IMR-90 (cell line): ENCODE measurements around the gene IRAK1. TPM values are rescaled to one million over a fixed set of nuclear protein-coding genes. Genes with fewer than 3 reads are reported as not detected.

Source experiments
- ATAC-seq: fragments of 200-7000 bp; cut with Tn5 transposase; 2 replicates; pipeline ENCODE4 v1.9.1; 2020; ENCODE audit warnings: low read depth, mild to moderate bottlenecking, moderate library complexity
- BruUV-seq: library from RNA; stranded (reverse); fragments of 400-500 nt; replicated peaks from 2 replicates; lab custom pipeline; 2021; lab: Mats Ljungman, UMichigan
- CTCF ChIA-PET: fragments of 300-600 bp; formaldehyde crosslinking; extraction: SDS; loops from one replicate; lab custom pipeline; 2021; ENCODE audit warnings: antibody characterized with exemption; lab: Yijun Ruan, JAX
- POLR2A ChIA-PET: fragments of 300-600 bp; sonication (Branson Sonifier 250); formaldehyde crosslinking; loops from one replicate; lab custom pipeline; 2022; ENCODE audit warnings: antibody characterized with exemption; ENCODE audit not compliant: unreplicated experiment; lab: Charles Lee
- DNase-seq: peaks from one replicate; pipeline ENCODE4 v3.0.0; 2013
- H2AFZ ChIP-seq: replicated peaks from 2 replicates; pipeline ENCODE3; 2013; ENCODE audit warnings: low read length, mild to moderate bottlenecking; ENCODE audit not compliant: poor library complexity
- H2AK5ac ChIP-seq: 2 replicates; pipeline ENCODE4 v1.6.1; 2013; ENCODE audit warnings: low read depth, low read length, inconsistent platforms
- H2AK9ac ChIP-seq: replicated peaks from 2 replicates; pipeline ENCODE3; 2013; ENCODE audit warnings: mild to moderate bottlenecking, low read depth, low read length, moderate library complexity; ENCODE audit not compliant: poor library complexity
- H2BK120ac ChIP-seq: 2 replicates; pipeline ENCODE4 v1.6.1; 2013; ENCODE audit warnings: low read depth, low read length, inconsistent platforms
- H2BK15ac ChIP-seq: 3 replicates; pipeline ENCODE4 v1.6.1; 2013; ENCODE audit warnings: low read depth, low read length, inconsistent platforms
- H2BK20ac ChIP-seq: 2 replicates; pipeline ENCODE4 v1.6.1; 2013; ENCODE audit warnings: low read depth, mild to moderate bottlenecking, inconsistent platforms, low read length, moderate library complexity
- H2BK5ac ChIP-seq: 2 replicates; pipeline ENCODE4 v1.6.1; 2013; ENCODE audit warnings: mild to moderate bottlenecking, low read depth, low read length, inconsistent platforms; ENCODE audit not compliant: poor library complexity, severe bottlenecking
- H3K14ac ChIP-seq: replicated peaks from 2 replicates; pipeline ENCODE4 v1.6.1; 2013; ENCODE audit warnings: low read depth, low read length, inconsistent platforms
- H3K18ac ChIP-seq: 2 replicates; pipeline ENCODE4 v1.6.1; 2013; ENCODE audit warnings: low read depth, low read length, control low read depth
- H3K23ac ChIP-seq: 2 replicates; pipeline ENCODE4 v1.6.1; 2013; ENCODE audit warnings: low read depth, low read length, inconsistent platforms
- H3K27ac ChIP-seq: 2 replicates; pipeline ENCODE4 v1.5.1; 2013; ENCODE audit warnings: mild to moderate bottlenecking, control low read depth, low read length; ENCODE audit not compliant: insufficient read depth
- H3K27me3 ChIP-seq: 2 replicates; pipeline ENCODE4 v1.6.1; 2013; ENCODE audit warnings: low read length; ENCODE audit not compliant: control insufficient read depth, insufficient read depth
- H3K36me3 ChIP-seq: 2 replicates; pipeline ENCODE4 v1.6.1; 2013; ENCODE audit warnings: low read length, mixed read lengths; ENCODE audit not compliant: control insufficient read depth, insufficient read depth
- H3K4ac ChIP-seq: 2 replicates; pipeline ENCODE4 v1.6.1; 2013; ENCODE audit warnings: low read depth, low read length, inconsistent platforms
- H3K4me1 ChIP-seq: 2 replicates; pipeline ENCODE4 v1.6.1; 2013; ENCODE audit warnings: low read length, mixed read lengths; ENCODE audit not compliant: control insufficient read depth, insufficient read depth
- H3K4me2 ChIP-seq: 2 replicates; pipeline ENCODE4 v1.6.1; 2013; ENCODE audit warnings: low read depth, mild to moderate bottlenecking, control low read depth, low read length, moderate library complexity
- H3K4me3 ChIP-seq: 2 replicates; pipeline ENCODE4 v1.5.1; 2013; ENCODE audit warnings: low read depth, mild to moderate bottlenecking, control low read depth, low read length, moderate library complexity; ENCODE audit not compliant: insufficient read depth
- H3K56ac ChIP-seq: 2 replicates; pipeline ENCODE4 v1.6.1; 2013; ENCODE audit warnings: low read length, inconsistent platforms; ENCODE audit not compliant: insufficient read depth; ENCODE audit errors: extremely low read depth
- H3K79me1 ChIP-seq, 2 experiments: 2 replicates each; pipeline ENCODE4 v1.6.1; 2013; ENCODE audit warnings: low read length in 2 of 2, inconsistent platforms in 1 of 2, low read depth in 1 of 2
- H3K9ac ChIP-seq: 2 replicates; pipeline ENCODE4 v1.6.1; 2013; ENCODE audit warnings: low read depth, low read length, control low read depth
- H3K9me1 ChIP-seq: 2 replicates; pipeline ENCODE4 v1.6.1; 2013; ENCODE audit warnings: low read length, inconsistent platforms; ENCODE audit not compliant: insufficient read depth
- H3K9me3 ChIP-seq: 2 replicates; pipeline ENCODE4 v1.6.1; 2013; ENCODE audit warnings: low read length; ENCODE audit not compliant: control insufficient read depth, insufficient read depth
- H4K20me1 ChIP-seq: 2 replicates; pipeline ENCODE4 v1.6.1; 2013; ENCODE audit warnings: low read length, inconsistent platforms; ENCODE audit not compliant: insufficient read depth
- H4K5ac ChIP-seq: 2 replicates; pipeline ENCODE4 v1.6.1; 2013; ENCODE audit warnings: mild to moderate bottlenecking, low read depth, low read length, control low read depth
- H4K8ac ChIP-seq, 2 experiments: 2 replicates each; pipeline ENCODE4 v1.6.1; 2013; ENCODE audit warnings: low read depth in 2 of 2, low read length in 2 of 2, control low read depth in 1 of 2, inconsistent platforms in 1 of 2
- H4K91ac ChIP-seq: 2 replicates; pipeline ENCODE4 v1.6.1; 2013; ENCODE audit warnings: low read depth, low read length, inconsistent platforms; ENCODE audit not compliant: insufficient read depth
- BHLHE40 ChIP-seq: fragments of 150-350 bp; IDR thresholded peaks from 2 replicates; pipeline ENCODE4 v1.6.1; 2016; ENCODE audit warnings: mild to moderate bottlenecking, low read depth, low read length
- CEBPB ChIP-seq: IDR thresholded peaks from 2 replicates; pipeline ENCODE4 v1.6.1; 2012; ENCODE audit warnings: low read depth, low read length, improper control_type of control experiment
- FOS ChIP-seq: fragments of 150-350 bp; IDR thresholded peaks from 2 replicates; pipeline ENCODE4 v1.6.1; 2016; ENCODE audit warnings: low read depth, low read length
- MXI1 ChIP-seq: IDR thresholded peaks from 2 replicates; pipeline ENCODE4 v1.6.1; 2012; ENCODE audit warnings: low read depth, mild to moderate bottlenecking, low read length, moderate library complexity, borderline replicate concordance
- NFE2L2 ChIP-seq: fragments of 150-350 bp; IDR thresholded peaks from 2 replicates; pipeline ENCODE4 v1.6.1; 2016; ENCODE audit warnings: low read depth, mild to moderate bottlenecking, low read length
- RAD21 ChIP-seq: IDR thresholded peaks from 2 replicates; pipeline ENCODE4 v1.6.1; 2012; ENCODE audit warnings: low read length, improper control_type of control experiment
- RCOR1 ChIP-seq: IDR thresholded peaks from 2 replicates; pipeline ENCODE4 v1.6.1; 2012; ENCODE audit warnings: mild to moderate bottlenecking, low read length, improper control_type of control experiment; ENCODE audit not compliant: insufficient replicate concordance
- RFX5 ChIP-seq: IDR thresholded peaks from 2 replicates; pipeline ENCODE4 v1.8.0; 2012; ENCODE audit warnings: low read depth, mild to moderate bottlenecking, low read length, moderate library complexity
- SMC3 ChIP-seq: fragments of 150-350 bp; IDR thresholded peaks from 2 replicates; pipeline ENCODE4 v1.6.1; 2016; ENCODE audit warnings: low read depth, mild to moderate bottlenecking, antibody characterized with exemption, low read length, moderate library complexity
- WGBS, 2 experiments: methylation state at CpG; one replicate each; pipeline versions ENCODE4 v1.1.5 to v1.1.7; 2013; ENCODE audit warnings: missing lambda C conversion rate in 2 of 2; ENCODE audit not compliant: insufficient read length in 1 of 2; ENCODE audit errors: extremely low coverage in 2 of 2; 5-methylcytosine and 5-hydroxymethylcytosine counted together
- dilution Hi-C: fragments of 300-500 bp; cut with HindIII; formaldehyde crosslinking; loops from one replicate; pipeline ENCODE4 v1.14.3; 2018; ENCODE audit warnings: low sequenced_read_pairs; ENCODE audit not compliant: unreplicated experiment
- in situ Hi-C: fragments of 300-500 bp; cut with MboI; formaldehyde crosslinking; loops from 3 replicates; pipeline ENCODE4 v1.14.3; 2019; ENCODE audit warnings: low sequenced_read_pairs, inconsistent platforms, mixed read lengths
- intact Hi-C: fragments of 100-400 bp; cut with micrococcal nuclease; formaldehyde crosslinking; loops from 2 replicates; pipeline ENCODE4 v1.10.0; 2022
- polyA plus RNA-seq, 3 experiments: library from polyadenylated mRNA; depleted of rRNA; stranded (reverse); fragments of >200 nt; gene quantifications; 2 replicates each; pipeline ENCODE4 v1.2.3, GENCODE V29; 2012; ENCODE audit warnings: low replicate concordance in 1 of 3
- total RNA-seq: library from RNA; depleted of rRNA; stranded (reverse); fragments of >200 nt; gene quantifications from 2 replicates; pipeline ENCODE4 v1.2.3, GENCODE V29; 2012
- TF ChIP-seq, protein P1 (sequence below): fragments of 150-350 bp; IDR thresholded peaks from 2 replicates; pipeline ENCODE4 v1.6.1; 2016; ENCODE audit warnings: low read depth, mild to moderate bottlenecking, low read length, moderate library complexity, borderline replicate concordance

The IRAK1 gene
- total and polyA plus RNA-seq, 2 of the 4 experiments (the other 2 are of a cell fraction) = 33.3 to 50.2 TPM

DNA sequence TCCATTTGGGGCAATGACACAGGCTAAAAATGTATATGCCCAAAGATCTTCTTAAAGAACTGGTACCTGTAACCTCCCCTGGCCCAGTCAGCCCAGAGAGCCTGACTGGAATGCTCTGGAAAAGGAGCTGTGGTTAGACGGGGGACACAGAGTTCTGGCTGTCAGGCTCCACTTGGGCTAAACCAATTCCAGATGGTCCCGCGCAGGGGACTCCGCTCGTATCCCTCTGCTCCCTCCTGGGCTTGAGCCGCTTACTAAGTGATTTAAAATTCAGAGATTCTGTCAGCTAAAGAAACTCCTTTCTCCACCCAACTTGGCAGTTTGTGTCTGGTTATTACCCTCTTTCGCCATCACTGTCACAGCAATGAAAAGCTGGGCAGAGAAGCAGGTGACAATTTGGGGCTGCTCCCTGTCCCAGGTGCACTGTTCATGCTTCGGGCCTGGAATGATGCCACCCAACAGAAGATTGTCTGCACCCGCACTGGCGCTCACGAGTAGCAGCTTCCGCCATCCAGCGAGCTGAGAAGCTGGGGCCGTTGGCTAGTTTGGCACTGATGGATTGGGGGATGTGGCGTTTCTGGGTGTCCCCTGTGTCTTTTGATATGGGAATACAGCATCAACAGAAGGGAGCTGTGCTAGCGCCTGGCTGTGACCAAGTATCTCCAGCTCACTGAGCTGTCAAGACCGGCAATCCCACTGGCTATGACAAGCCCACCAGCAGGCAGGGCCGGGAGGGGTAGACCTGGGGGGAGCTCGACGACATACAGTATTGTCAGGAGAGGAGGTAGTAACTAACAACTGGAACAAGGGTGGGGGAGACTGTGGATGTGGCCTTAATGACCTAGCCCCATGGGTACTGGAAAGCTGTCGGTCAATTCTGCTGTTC, 6.7 kb upstream of the IRAK1 start:
- no peaks in the 10 kb centered on the region for H3K9me1 ChIP-seq
- no peak overlapping the region for H2BK5ac ChIP-seq
- H3K18ac ChIP-seq = no peak overlapping the region
- no peak overlapping the region for H3K9ac ChIP-seq
- H3K4ac ChIP-seq = no peak overlapping the region
- ChIA-PET POLR2A (no interaction called here), CTCF (interaction anchor here (0.6 to 1.4 kb wide), 2 partner anchors 20 to 45 kb away, joined by 3 read pairs; no protein-coding TSS in a partner anchor)
- no peak overlapping the region for H4K91ac ChIP-seq
- H2BK20ac ChIP-seq = no peak overlapping the region
- H3K36me3 ChIP-seq = peaks cover 13% of the 10 kb centered on the region
- H3K14ac ChIP-seq = no peak overlapping the region
- no peak overlapping the region for H2AK5ac ChIP-seq
- in situ Hi-C loops (no loop called here), intact Hi-C loops (no loop called here), dilution Hi-C loops (no loop called here)
- H4K20me1 ChIP-seq = no peaks in the 10 kb centered on the region
- no peak overlapping the region for H3K23ac ChIP-seq
- no peak for ATAC-seq
- no peak overlapping the region for H2AFZ ChIP-seq
- H3K9me3 ChIP-seq = no peaks in the 10 kb centered on the region
- TF ChIP-seq, protein P1, sequence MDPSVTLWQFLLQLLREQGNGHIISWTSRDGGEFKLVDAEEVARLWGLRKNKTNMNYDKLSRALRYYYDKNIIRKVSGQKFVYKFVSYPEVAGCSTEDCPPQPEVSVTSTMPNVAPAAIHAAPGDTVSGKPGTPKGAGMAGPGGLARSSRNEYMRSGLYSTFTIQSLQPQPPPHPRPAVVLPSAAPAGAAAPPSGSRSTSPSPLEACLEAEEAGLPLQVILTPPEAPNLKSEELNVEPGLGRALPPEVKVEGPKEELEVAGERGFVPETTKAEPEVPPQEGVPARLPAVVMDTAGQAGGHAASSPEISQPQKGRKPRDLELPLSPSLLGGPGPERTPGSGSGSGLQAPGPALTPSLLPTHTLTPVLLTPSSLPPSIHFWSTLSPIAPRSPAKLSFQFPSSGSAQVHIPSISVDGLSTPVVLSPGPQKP = no peak
- TF ChIP-seq BHLHE40 = no peak
- no peak for TF ChIP-seq RCOR1
- TF ChIP-seq FOS = no peak
- no peak for TF ChIP-seq RFX5
- no peak for TF ChIP-seq SMC3
- TF ChIP-seq RAD21 = no peak
- no peak for TF ChIP-seq NFE2L2
- TF ChIP-seq MXI1 = no peak
- no peak for TF ChIP-seq CEBPB
- no peak overlapping the region for H4K8ac ChIP-seq
- H2BK15ac ChIP-seq = no peak overlapping the region
- DNase-seq = no peak
- no peak overlapping the region for H3K4me2 ChIP-seq
- no peak overlapping the region for H2BK120ac ChIP-seq
- H3K27me3 ChIP-seq = no peaks in the 10 kb centered on the region; the same call in 1 of the 2 replicates
- peaks cover 8% of the 10 kb centered on the region for H3K4me1 ChIP-seq
- 84% methylated on average over 8 of the region's 21 CpGs; no CpG with 5 or more reads in 1 of the 2 experiments for WGBS, 2 experiments
- H4K5ac ChIP-seq = no peak overlapping the region
- no peak overlapping the region for H3K27ac ChIP-seq
- H2AK9ac ChIP-seq = no peak overlapping the region
- BruUV-seq = no TSS peak
- peaks cover 2 to 7% of the 10 kb centered on the region in 2 experiments; a peak in 2 of 4 replicates for H3K79me1 ChIP-seq
- H3K4me3 ChIP-seq = no peak overlapping the region
- H3K56ac ChIP-seq = no peak overlapping the region
